Body of pancreas (tissue), 4 donors: ENCODE measurements around the gene ERC2. TPM values are rescaled to one million over a fixed set of nuclear protein-coding genes. Genes with fewer than 3 reads are reported as not detected.

Experiments used
- ATAC-seq: fragments of 150-250 bp; one replicate; pipeline ENCODE4 v1.9.1; 2016
- DNase-seq, 4 donors: peaks; one replicate each; pipeline ENCODE4 v3.0.0-alpha.2; 2019
- H3K27ac ChIP-seq, 4 donors: fragments of 200-600 bp; sonication (generic); 1 replicate in 3 of 4; 2 replicates in 1 of 4; pipeline versions ENCODE4 v1.5.1 to v1.6.1; 2016 to 2019; ENCODE audit warnings: mild to moderate bottlenecking in 1 of 4, mixed read lengths in 1 of 4, moderate library complexity in 1 of 4
- H3K27me3 ChIP-seq, 2 donors: fragments of 200-600 bp; sonication (generic); one replicate each; pipeline ENCODE4 v1.6.0; 2016; ENCODE audit warnings: mild to moderate bottlenecking in 1 of 2
- H3K36me3 ChIP-seq, 2 donors: fragments of 200-600 bp; sonication (generic); replicated peaks in 1 of 2; 2 replicates each; pipeline ENCODE4 v1.5.1; 2016; ENCODE audit warnings: low read depth in 2 of 2; ENCODE audit not compliant: insufficient read depth in 1 of 2
- H3K4me1 ChIP-seq: fragments of 200-600 bp; sonication (generic); one replicate; pipeline ENCODE4 v1.6.0; 2016
- H3K4me3 ChIP-seq, 2 donors: fragments of 200-600 bp; sonication (generic); 1 replicate in 1 of 2; 2 replicates in 1 of 2; pipeline ENCODE4 v1.5.1; 2016 to 2019
- H3K9me3 ChIP-seq, 3 donors: fragments of 200-600 bp; sonication (generic); 1 replicate in 2 of 3; 2 replicates in 1 of 3; pipeline ENCODE4 v1.5.1; 2016
- CTCF ChIP-seq, 7 experiments: fragments of 450-650 bp in 4 of 7; fragments of 200-600 bp in 3 of 7; sonication (generic) in 3 of 7; IDR thresholded peaks; one replicate each; pipeline ENCODE4 v1.5.1; 2016 to 2019; ENCODE audit warnings: antibody characterized with exemption in 7 of 7
- POLR2A ChIP-seq, 3 donors: fragments of 450-650 bp; IDR thresholded peaks; one replicate each; pipeline ENCODE4 v1.6.1; 2016; ENCODE audit warnings: antibody characterized with exemption in 3 of 3, mild to moderate bottlenecking in 2 of 3
- WGBS, 2 donors: methylation state at CpG; one replicate each; pipeline ENCODE4 v1.1.5; 2017; 5-methylcytosine and 5-hydroxymethylcytosine counted together
- intact Hi-C: fragments of 100-400 bp; cut with DNase I; formaldehyde crosslinking; loops from one replicate; pipeline ENCODE4 v1.15.1; 2023
- total RNA-seq, 2 donors: library from RNA; depleted of rRNA; stranded (reverse); fragments of >200 nt; gene quantifications; one replicate each; pipeline ENCODE4 v1.1.0, GENCODE V29; 2016

ERC2 gene
- total RNA-seq, 2 donors from 2014 or later = 4.0 to 4.7 TPM

DNA sequence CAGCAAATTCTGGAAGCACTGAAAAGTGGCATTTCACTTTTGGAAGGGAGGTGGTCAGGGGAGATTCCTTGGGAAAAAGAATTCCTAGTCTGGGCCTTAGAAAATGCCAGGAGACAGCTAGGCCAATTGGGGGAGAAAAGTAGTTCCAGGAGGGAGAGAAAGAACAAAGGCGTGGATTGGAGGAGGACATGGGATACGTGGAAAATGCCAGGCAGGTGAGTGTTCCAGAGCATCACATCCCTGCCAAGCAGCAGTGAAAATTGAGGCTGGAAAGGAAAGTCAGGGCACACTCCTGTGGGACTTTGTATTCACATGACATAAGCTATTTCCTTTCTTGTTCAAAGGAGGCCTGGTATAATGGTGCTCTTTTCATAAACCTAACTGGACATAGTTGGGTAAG is 846.6 kb downstream of the ERC2 start:
- TF ChIP-seq POLR2A (IDR thresholded peaks at IDR 0.05) (no peak), CTCF (IDR thresholded peaks at IDR 0.05) (no peak)
- Histone ChIP-seq H3K4me3 (no peak overlapping the region), H3K27ac (no peak overlapping the region), H3K36me3 (no peaks in the 10 kb centered on the region), H3K9me3 (no peaks in the 10 kb centered on the region), H3K27me3 (no peaks in the 10 kb centered on the region), H3K4me1 (no peaks in the 10 kb centered on the region)
- intact Hi-C loops = no loop called here
- no peak for DNase-seq
- WGBS, 2 donors = 92 to 100% methylated on average over 2 of the region's 2 CpGs
- no peak for ATAC-seq

DNA sequence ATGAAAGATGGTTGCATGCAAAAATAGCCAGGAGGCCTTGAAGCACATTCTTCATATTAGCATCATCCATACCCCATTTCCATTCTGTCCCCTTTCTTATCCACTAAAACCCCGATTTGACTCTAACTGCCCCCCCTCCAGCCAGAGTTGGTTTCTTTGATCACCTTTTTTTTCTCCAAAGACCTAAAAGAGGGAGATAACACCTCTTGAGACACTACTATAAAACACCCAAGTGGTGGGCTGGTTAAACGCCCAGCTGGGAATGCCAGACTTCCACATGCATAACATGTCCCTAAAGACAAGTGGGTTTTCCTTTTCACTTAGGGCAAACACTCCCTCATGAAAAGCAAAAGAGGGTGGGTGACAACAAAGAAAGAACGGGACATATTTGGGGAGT is 847.2 kb downstream of the ERC2 start:
- no peaks in the 10 kb centered on the region for H3K4me1 ChIP-seq

DNA sequence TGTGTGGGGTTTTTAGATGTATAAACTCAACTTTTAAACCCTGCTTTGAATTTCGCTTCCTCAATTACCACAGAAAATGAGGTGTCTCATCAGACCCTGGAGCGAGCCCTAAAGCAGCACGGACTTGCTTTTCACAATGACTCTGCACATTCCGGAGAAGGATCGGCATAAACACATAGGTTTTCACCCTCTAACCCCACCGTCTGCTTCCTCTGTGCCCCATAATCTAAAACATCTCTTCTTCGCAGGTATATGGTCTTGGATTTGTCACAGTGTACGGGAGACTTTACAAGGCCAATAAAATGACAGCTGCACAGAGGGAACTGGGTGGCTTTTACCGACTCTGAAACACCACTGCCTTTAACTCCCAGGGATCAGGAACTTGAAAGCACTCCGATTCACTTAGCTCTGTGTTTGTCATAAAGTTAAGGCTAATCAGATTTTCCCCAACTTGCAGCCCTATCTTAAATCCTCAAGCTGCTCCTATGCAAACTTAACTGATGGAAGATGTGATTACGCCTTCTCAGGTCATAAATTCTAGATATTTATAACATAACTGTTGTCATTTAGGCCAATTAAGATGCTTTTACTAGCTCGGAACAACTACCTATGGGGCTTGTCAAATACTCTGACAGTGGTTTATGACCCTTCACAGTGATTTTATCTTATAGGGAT is 847.8 kb downstream of the ERC2 start:
- Histone ChIP-seq H3K4me3 (no peak overlapping the region), H3K36me3 (no peaks in the 10 kb centered on the region), H3K27me3 (no peaks in the 10 kb centered on the region), H3K4me1 (no peaks in the 10 kb centered on the region), H3K9me3 (no peaks in the 10 kb centered on the region), H3K27ac (no peak overlapping the region)
- 74 to 83% methylated on average over 12 of the region's 12 CpGs for WGBS, 2 donors
- intact Hi-C loops = no loop called here
- ATAC-seq (no peak), DNase-seq (peak in 1 of 4 donors; percentile 24)
- no peak for TF ChIP-seq CTCF (IDR thresholded peaks at IDR 0.05)
- TF ChIP-seq POLR2A (IDR thresholded peaks at IDR 0.05) = no peak

More for the DNA sequence above, 847.2 kb downstream of the ERC2 start:
- Histone ChIP-seq H3K9me3 (no peaks in the 10 kb centered on the region), H3K27me3 (no peaks in the 10 kb centered on the region), H3K36me3 (no peaks in the 10 kb centered on the region), H3K27ac (no peak overlapping the region), H3K4me3 (no peak overlapping the region)
- intact Hi-C loops = no loop called here
- no peak for TF ChIP-seq CTCF (IDR thresholded peaks at IDR 0.05)
- no peak for TF ChIP-seq POLR2A (IDR thresholded peaks at IDR 0.05)
- DNase-seq = no peak
- 74 to 77% methylated on average over 3 of the region's 3 CpGs for WGBS, 2 donors
- no peak for ATAC-seq

- 80% methylated on average over 10 of the region's 10 CpGs for WGBS, 2 donors
- no peak for ATAC-seq
- Histone ChIP-seq H3K36me3 (no peaks in the 10 kb centered on the region), H3K4me3 (no peak overlapping the region), H3K9me3 (no peaks in the 10 kb centered on the region), H3K27me3 (no peaks in the 10 kb centered on the region), H3K27ac (no peak overlapping the region), H3K4me1 (peaks cover 12% of the 10 kb centered on the region)
- no peak for DNase-seq
- intact Hi-C loops = no loop called here
- TF ChIP-seq POLR2A (IDR thresholded peaks at IDR 0.05) = no peak
- TF ChIP-seq CTCF (IDR thresholded peaks at IDR 0.05) = no peak
Measured at GRCh38 chr3:55619046-55619808, 849.0 kb downstream of the ERC2 start.
